IMR-90 (cell line): Measurements from ENCODE around the gene LEMD3.

ENCODE experiments used
- CEBPB ChIP-seq: IDR thresholded peaks from 2 replicates; pipeline ENCODE4 v1.6.1; 2012; ENCODE audit warnings: low read depth, low read length, improper control_type of control experiment
- CHD1 ChIP-seq: IDR thresholded peaks from 2 replicates; pipeline ENCODE4 v1.6.1; 2012; ENCODE audit warnings: low read depth, low read length, improper control_type of control experiment
- FOS ChIP-seq: fragments of 150-350 bp; IDR thresholded peaks from 2 replicates; pipeline ENCODE4 v1.6.1; 2016; ENCODE audit warnings: low read depth, low read length
- MAFK ChIP-seq: IDR thresholded peaks from 2 replicates; pipeline ENCODE4 v1.6.1; 2012; ENCODE audit warnings: low read depth, low read length, improper control_type of control experiment
- MXI1 ChIP-seq: IDR thresholded peaks from 2 replicates; pipeline ENCODE4 v1.6.1; 2012; ENCODE audit warnings: low read depth, mild to moderate bottlenecking, low read length, moderate library complexity, borderline replicate concordance
- POLR2A ChIP-seq: IDR thresholded peaks from 2 replicates; pipeline ENCODE4 v1.6.1; 2012; ENCODE audit warnings: mild to moderate bottlenecking, low read depth, low read length
- RAD21 ChIP-seq: IDR thresholded peaks from 2 replicates; pipeline ENCODE4 v1.6.1; 2012; ENCODE audit warnings: low read length, improper control_type of control experiment
- RFX5 ChIP-seq: IDR thresholded peaks from 2 replicates; pipeline ENCODE4 v1.8.0; 2012; ENCODE audit warnings: low read depth, mild to moderate bottlenecking, low read length, moderate library complexity
- SMC3 ChIP-seq: fragments of 150-350 bp; IDR thresholded peaks from 2 replicates; pipeline ENCODE4 v1.6.1; 2016; ENCODE audit warnings: low read depth, mild to moderate bottlenecking, antibody characterized with exemption, low read length, moderate library complexity
- TF ChIP-seq, protein P1 (sequence below): conservative IDR thresholded peaks from 2 replicates; pipeline ENCODE4 v1.5.1; 2012; ENCODE audit warnings: mild to moderate bottlenecking, low read depth, low read length, improper control_type of control experiment
- TF ChIP-seq, protein P2 (sequence below): fragments of 150-350 bp; IDR thresholded peaks from 2 replicates; pipeline ENCODE4 v1.6.1; 2017; ENCODE audit warnings: mild to moderate bottlenecking, antibody characterized with exemption, low read length, low read depth
- TF ChIP-seq, protein P3 (sequence below): fragments of 150-350 bp; IDR thresholded peaks from 2 replicates; pipeline ENCODE4 v1.6.1; 2016; ENCODE audit warnings: low read depth, mild to moderate bottlenecking, low read length, moderate library complexity, borderline replicate concordance

GRCh38 chr12:65229441-65229840 lies 60.1 kb downstream of the LEMD3 start:
- TF ChIP-seq, protein P1, sequence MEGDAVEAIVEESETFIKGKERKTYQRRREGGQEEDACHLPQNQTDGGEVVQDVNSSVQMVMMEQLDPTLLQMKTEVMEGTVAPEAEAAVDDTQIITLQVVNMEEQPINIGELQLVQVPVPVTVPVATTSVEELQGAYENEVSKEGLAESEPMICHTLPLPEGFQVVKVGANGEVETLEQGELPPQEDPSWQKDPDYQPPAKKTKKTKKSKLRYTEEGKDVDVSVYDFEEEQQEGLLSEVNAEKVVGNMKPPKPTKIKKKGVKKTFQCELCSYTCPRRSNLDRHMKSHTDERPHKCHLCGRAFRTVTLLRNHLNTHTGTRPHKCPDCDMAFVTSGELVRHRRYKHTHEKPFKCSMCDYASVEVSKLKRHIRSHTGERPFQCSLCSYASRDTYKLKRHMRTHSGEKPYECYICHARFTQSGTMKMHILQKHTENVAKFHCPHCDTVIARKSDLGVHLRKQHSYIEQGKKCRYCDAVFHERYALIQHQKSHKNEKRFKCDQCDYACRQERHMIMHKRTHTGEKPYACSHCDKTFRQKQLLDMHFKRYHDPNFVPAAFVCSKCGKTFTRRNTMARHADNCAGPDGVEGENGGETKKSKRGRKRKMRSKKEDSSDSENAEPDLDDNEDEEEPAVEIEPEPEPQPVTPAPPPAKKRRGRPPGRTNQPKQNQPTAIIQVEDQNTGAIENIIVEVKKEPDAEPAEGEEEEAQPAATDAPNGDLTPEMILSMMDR: no peak
- TF ChIP-seq, protein P2, sequence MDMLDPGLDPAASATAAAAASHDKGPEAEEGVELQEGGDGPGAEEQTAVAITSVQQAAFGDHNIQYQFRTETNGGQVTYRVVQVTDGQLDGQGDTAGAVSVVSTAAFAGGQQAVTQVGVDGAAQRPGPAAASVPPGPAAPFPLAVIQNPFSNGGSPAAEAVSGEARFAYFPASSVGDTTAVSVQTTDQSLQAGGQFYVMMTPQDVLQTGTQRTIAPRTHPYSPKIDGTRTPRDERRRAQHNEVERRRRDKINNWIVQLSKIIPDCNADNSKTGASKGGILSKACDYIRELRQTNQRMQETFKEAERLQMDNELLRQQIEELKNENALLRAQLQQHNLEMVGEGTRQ: no peak
- TF ChIP-seq, protein P3, sequence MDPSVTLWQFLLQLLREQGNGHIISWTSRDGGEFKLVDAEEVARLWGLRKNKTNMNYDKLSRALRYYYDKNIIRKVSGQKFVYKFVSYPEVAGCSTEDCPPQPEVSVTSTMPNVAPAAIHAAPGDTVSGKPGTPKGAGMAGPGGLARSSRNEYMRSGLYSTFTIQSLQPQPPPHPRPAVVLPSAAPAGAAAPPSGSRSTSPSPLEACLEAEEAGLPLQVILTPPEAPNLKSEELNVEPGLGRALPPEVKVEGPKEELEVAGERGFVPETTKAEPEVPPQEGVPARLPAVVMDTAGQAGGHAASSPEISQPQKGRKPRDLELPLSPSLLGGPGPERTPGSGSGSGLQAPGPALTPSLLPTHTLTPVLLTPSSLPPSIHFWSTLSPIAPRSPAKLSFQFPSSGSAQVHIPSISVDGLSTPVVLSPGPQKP: no peak
- TF ChIP-seq POLR2A: no peak
- TF ChIP-seq MXI1: no peak
- no peak for TF ChIP-seq RFX5
- TF ChIP-seq SMC3: no peak
- no peak for TF ChIP-seq CHD1
- no peak for TF ChIP-seq CEBPB
- no peak for TF ChIP-seq FOS
- no peak for TF ChIP-seq RAD21
- TF ChIP-seq MAFK: no peak
